HFFc6 (cell line): ENCODE data around the gene GMEB2. TPM values are rescaled to one million over a fixed set of nuclear protein-coding genes. Genes with fewer than 3 reads are reported as not detected.

Source experiments
- DNase-seq: peaks from one replicate; pipeline ENCODE4 v3.0.0-alpha.2; 2018
- H3K27ac Mint-ChIP-seq: 2 replicates; pipeline ENCODE4 v1.8.0; 2020; ENCODE audit warnings: mild to moderate bottlenecking, mixed read lengths
- H3K27me3 Mint-ChIP-seq: 2 replicates; pipeline ENCODE4 v1.8.0; 2021; ENCODE audit warnings: mild to moderate bottlenecking, moderate library complexity, mixed read lengths; ENCODE audit not compliant: insufficient read depth
- H3K36me3 Mint-ChIP-seq: 2 replicates; pipeline ENCODE4 v1.8.0; 2021; ENCODE audit warnings: low read depth, mixed read lengths
- H3K4me1 Mint-ChIP-seq: 2 replicates; pipeline ENCODE4 v1.8.0; 2020; ENCODE audit warnings: low read depth, mixed read lengths
- H3K4me3 Mint-ChIP-seq: 2 replicates; pipeline ENCODE4 v1.8.0; 2020; ENCODE audit warnings: mild to moderate bottlenecking, moderate library complexity, mixed read lengths
- H3K9me3 Mint-ChIP-seq: 2 replicates; pipeline ENCODE4 v1.8.0; 2020; ENCODE audit warnings: mild to moderate bottlenecking, mixed read lengths
- total RNA-seq, 6 experiments: library from RNA; stranded (reverse); fragmentation: NEBNext Ultra II Directional; extraction: Animal tissue kit (Norgen Biotek cat#: 25700); gene quantifications; 2 replicates in 1 of 6; 3 replicates in 5 of 6; pipeline ENCODE4 v1.2.3, GENCODE V29; 2021
- TF ChIP-seq, protein P1 (sequence below): fragments of 200-600 bp; sonication (generic); IDR thresholded peaks from 2 replicates; pipeline ENCODE4 v1.5.0; 2021; ENCODE audit warnings: antibody characterized with exemption, mild to moderate bottlenecking

The GMEB2 gene
- total RNA-seq, 6 experiments from 2014 or later: 10.9 to 12.4 (median 12.0) TPM

DNA sequence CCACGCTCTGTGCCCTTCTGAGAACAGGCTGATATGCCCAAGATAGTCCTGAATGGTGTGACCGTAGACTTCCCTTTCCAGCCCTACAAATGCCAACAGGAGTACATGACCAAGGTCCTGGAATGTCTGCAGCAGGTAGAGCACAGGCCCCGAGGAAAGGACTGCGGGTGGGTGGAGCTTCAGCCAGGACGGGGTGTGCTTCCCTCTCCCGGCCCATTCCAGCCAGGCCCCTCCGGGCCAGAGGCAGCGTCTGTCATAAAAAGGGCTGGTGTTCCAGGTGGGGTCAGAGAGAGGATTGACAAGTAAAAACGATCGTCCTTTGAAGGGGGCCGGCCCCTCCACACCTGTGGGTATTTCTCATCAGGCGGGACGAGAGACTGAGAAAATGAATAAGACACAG is 32.5 kb upstream of the GMEB2 start:
- H3K36me3 Mint-ChIP-seq: peaks cover 7% of the 10 kb centered on the region; the same call in 1 of the 2 replicates
- DNase-seq: no peak
- peaks cover 16% of the 10 kb centered on the region for H3K4me1 Mint-ChIP-seq
- peak overlapping the region; percentile 99 for H3K4me3 Mint-ChIP-seq
- H3K9me3 Mint-ChIP-seq: no peaks in the 10 kb centered on the region
- H3K27me3 Mint-ChIP-seq: peaks cover 10% of the 10 kb centered on the region
- H3K27ac Mint-ChIP-seq: peak overlapping the region; percentile 92; the same call in 1 of the 2 replicates
- TF ChIP-seq, protein P1, sequence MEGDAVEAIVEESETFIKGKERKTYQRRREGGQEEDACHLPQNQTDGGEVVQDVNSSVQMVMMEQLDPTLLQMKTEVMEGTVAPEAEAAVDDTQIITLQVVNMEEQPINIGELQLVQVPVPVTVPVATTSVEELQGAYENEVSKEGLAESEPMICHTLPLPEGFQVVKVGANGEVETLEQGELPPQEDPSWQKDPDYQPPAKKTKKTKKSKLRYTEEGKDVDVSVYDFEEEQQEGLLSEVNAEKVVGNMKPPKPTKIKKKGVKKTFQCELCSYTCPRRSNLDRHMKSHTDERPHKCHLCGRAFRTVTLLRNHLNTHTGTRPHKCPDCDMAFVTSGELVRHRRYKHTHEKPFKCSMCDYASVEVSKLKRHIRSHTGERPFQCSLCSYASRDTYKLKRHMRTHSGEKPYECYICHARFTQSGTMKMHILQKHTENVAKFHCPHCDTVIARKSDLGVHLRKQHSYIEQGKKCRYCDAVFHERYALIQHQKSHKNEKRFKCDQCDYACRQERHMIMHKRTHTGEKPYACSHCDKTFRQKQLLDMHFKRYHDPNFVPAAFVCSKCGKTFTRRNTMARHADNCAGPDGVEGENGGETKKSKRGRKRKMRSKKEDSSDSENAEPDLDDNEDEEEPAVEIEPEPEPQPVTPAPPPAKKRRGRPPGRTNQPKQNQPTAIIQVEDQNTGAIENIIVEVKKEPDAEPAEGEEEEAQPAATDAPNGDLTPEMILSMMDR: no peak

GRCh38 chr20:63658749-63659187 is 31.9 kb upstream of the GMEB2 start:
- H3K9me3 Mint-ChIP-seq: no peaks in the 10 kb centered on the region
- TF ChIP-seq, protein P1: no peak
- H3K4me3 Mint-ChIP-seq: peak overlapping the region; percentile 99
- H3K4me1 Mint-ChIP-seq: peaks cover 16% of the 10 kb centered on the region
- H3K36me3 Mint-ChIP-seq: peaks cover 7% of the 10 kb centered on the region; the same call in 1 of the 2 replicates
- peak overlapping the region; percentile 92 for H3K27ac Mint-ChIP-seq
- DNase-seq: peak; percentile 28
- H3K27me3 Mint-ChIP-seq: peaks cover 12% of the 10 kb centered on the region

DNA sequence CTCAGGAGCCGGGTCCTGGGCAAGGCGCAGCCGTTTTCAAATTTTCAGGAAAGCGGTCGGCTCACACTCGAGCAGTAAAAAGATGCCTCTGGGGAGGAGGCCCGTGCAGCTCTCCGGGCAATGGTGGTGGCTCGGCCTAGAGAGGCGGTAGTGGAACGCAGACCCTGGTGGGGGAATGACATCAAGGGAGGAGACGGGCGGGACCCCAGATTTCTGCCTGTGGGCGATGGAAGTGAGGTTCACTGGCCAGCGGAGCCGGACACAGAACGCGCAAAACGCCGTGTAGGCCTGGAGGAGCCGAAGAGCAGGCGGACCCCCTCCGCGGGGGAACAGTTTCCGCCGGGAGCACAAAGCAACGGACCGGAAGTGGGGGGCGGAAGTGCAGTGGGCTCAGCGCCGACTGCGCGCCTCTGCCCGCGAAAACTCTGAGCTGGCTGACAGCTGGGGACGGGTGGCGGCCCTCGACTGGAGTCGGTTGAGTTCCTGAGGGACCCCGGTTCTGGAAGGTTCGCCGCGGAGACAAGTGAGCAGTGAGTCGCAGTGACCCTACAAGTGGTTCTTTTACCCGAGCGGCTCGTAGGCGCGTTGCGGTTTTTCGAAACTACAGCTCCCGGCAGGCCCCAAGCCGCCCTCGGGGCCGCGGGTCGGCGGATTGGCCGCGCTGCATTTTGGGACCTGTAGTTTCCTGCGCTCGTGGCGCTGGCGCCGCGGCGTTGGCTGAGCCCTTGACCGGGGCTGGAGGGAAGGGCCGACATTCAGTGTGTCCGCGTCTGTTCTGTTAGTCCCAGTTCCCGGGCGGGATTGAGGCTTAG is 31.2 kb upstream of the GMEB2 start, which contains the start of gene RTEL1:
Gene RTEL1, plus strand, starts transcription at position 376 of the 812 bp plus-strand sequence. CDS start 1,091 bp downstream, outside the sequence.
- peak; percentile 90 for DNase-seq
- H3K4me3 Mint-ChIP-seq: peak within 1 kb of the TSS; percentile 99
- TF ChIP-seq, protein P1: no peak
- peaks cover 12% of the 10 kb centered on the region for H3K27me3 Mint-ChIP-seq
- H3K4me1 Mint-ChIP-seq: peaks cover 16% of the 10 kb centered on the region
- no peaks in the 10 kb centered on the region for H3K9me3 Mint-ChIP-seq
- peaks cover 7% of the 10 kb centered on the region; the same call in 1 of the 2 replicates for H3K36me3 Mint-ChIP-seq
- peak within 1 kb of the TSS; percentile 92 for H3K27ac Mint-ChIP-seq

DNA sequence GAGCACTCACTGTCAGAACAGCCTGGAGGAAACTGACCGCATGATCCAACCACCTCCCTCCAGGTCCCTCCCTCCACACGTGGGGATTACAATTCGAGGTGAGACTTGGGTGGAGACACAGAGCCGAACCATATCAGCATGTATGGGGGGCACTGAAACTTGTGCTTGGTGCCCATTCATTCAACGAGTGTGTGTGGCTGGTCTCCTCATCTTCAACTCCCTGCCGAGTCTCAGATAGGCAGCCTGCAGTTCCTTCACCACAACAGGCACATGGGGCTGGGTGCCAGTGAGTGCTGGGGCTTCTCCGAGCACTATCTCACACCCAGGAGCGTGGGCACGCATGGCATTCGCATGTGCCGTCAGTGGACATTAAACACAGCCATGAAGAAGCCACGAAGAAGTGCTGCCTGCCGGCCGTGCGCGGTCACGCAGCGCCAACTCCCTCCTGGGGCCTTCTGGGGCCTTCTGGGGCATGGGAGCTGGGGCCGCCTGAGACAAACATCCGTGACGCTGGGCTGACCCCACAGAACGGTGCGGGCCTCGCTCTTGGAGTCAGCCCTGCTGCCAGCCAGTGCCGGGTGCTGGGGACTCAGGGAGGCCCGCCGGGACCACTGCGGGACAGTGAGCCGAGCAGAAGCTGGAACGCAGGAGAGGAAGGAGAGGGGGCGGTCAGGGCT is 30.5 kb upstream of the GMEB2 start:
- peak overlapping the region; percentile 92 for H3K27ac Mint-ChIP-seq
- H3K27me3 Mint-ChIP-seq: peaks cover 12% of the 10 kb centered on the region
- TF ChIP-seq, protein P1: no peak
- no peaks in the 10 kb centered on the region for H3K9me3 Mint-ChIP-seq
- H3K4me1 Mint-ChIP-seq: peaks cover 16% of the 10 kb centered on the region
- peaks cover 3% of the 10 kb centered on the region; the same call in 1 of the 2 replicates for H3K36me3 Mint-ChIP-seq
- peak overlapping the region; percentile 99 for H3K4me3 Mint-ChIP-seq
- DNase-seq: no peak

GRCh38 chr20:63656451-63656850 is 29.6 kb upstream of the GMEB2 start:
- Mint-ChIP-seq H3K36me3 (no peaks in the 10 kb centered on the region; the same call in 1 of the 2 replicates), H3K9me3 (no peaks in the 10 kb centered on the region), H3K4me1 (peaks cover 20% of the 10 kb centered on the region), H3K4me3 (no peak overlapping the region), H3K27me3 (peaks cover 15% of the 10 kb centered on the region), H3K27ac (no peak overlapping the region)
- TF ChIP-seq, protein P1: no peak
- no peak for DNase-seq
